HUDEP-2 (cell line): ENCODE results near the gene EPHB1.

Experiments used
- DNase-seq, 76 experiments: peaks; one replicate each; lab custom pipeline; 2025; ENCODE audit not compliant: unreplicated experiment in 76 of 76; lab: John Stamatoyannopoulos, UW

EPHB1 gene

DNA sequence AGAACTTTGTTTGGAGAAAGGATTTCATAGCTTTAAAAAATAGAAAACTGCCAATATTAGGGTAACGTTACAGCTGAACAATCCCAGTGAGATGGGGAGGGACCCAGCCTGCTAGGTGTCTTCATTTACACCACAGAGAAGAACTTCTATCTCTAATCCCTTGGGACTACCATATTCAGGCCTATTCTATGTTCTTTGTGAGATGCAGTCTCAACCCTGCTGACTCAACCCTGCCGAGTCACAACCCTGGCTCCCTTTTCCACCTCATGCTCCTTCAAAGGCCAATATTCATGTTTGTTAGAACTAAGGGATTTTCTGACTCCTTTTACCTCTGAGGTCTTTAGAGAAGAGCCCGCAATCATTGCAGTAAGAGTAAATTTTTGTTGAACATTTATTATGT, 350.5 kb downstream of the EPHB1 start:
- no peak for DNase-seq

DNA sequence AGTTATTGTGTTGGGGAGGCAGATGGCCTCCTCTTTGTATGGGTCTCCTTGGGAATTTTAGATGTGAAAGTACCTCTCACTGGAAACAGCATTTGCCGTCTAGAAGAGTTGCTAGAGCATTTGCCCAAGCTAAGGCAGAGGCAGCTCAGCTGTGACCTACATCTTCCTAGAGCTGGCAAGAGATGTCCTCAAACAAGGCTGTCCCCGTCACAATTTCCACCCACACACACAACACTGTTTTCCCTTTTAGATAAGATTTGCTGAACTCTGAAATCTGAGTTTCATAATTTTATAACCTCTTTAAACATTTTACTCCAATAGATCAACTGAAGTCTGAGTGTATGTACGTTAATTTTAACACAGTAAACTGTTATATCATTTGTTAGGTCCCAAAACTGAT, 352.6 kb downstream of the EPHB1 start:
- DNase-seq, result no peak

- no peak for DNase-seq
Measured at GRCh38 chr3:135148398-135149020, 353.4 kb downstream of the EPHB1 start.

- no peak for DNase-seq
Measured at GRCh38 chr3:135149707-135150681, 354.9 kb downstream of the EPHB1 start.

DNA sequence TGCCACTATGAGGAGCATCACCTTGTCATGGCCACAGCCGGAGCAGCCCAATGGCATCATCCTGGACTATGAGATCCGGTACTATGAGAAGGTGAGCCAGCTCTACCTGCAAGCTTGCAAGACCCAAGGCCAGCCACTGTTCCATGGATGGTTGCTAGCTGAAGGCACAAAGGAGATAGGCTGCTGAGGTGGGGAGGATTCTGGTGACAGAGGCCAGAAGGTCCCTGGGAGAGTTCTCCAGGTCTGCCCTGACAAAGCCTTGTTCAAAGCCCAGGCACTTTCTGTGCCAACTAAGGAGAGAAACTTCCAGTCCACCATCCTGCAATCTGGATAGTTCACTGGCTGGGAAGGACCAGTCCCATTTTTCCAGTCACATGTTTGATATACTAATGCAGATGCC, 359.1 kb downstream of the EPHB1 start:
- no peak for DNase-seq

DNA sequence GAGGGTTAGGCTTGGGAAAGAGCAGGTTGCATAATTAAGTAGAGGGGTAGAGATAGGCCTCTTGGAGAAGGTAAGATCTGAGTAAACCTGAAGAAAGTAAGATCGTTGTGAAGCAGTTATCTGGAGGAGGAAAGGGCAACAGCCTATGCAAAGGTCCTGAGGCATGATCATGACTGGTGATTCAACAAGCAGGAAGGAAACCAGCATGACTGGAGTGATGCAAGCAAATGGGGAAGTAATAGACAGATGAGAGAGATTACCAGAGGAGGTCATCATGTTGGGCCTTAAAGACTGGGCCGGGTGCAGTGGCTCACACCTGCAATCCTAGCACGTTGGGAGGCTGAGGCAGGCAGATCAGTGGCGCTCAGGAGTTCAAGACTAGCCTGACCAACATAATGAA, 360.2 kb downstream of the EPHB1 start:
- DNase-seq, result no peak

- no peak for DNase-seq
Measured at GRCh38 chr3:135155791-135156190, 360.7 kb downstream of the EPHB1 start.

- DNase-seq, result no peak
Measured at GRCh38 chr3:135157045-135157740, 362.1 kb downstream of the EPHB1 start.

DNA sequence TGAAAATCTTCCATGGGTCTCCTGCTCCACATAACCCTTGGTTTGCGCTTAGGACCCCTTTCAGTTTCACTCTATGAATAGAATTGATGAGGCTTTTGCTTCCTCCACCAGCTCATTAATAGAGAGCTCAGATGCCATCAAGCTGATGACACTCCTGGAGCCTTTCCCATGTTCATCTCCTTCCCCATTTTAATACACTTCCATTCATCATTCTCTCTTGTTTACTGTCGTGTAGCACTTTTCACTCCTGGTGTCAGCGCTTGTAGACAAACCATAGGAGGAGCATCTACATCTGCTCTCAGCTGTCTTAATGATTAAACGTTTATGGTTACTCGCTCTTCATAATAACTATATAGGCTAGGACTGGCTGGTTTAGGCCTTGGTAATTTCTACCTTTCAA, 363.5 kb downstream of the EPHB1 start:
- DNase-seq, result no peak

DNA sequence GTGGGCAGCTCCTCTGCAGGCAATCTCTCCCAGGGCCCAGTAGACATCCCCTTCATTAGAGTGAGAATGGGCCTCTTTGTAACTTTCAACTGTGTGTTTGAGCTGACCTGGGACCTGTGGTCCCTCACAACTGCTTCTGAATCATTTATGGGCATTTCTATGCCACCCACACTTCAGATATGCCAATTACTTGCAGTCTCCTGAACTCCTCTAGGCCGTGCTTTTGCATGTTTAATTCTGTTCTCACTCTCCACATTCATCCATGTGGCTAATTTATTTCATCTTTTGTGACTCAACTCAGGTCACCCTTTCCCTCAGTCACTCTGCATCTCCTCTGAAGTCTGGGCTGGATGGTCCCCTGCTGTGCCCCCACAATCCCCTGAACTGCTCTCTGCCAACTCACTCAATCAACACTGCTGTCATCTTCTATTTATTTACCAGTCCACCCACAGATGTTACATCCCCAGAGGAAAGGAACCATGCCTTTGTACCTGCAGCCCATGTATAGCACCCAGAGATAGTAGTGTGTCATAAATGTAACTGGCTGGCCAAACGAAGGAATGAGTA, 364.7 kb downstream of the EPHB1 start:
- no peak for DNase-seq

GRCh38 chr3:135161425-135161824, 366.4 kb downstream of the EPHB1 start:
- DNase-seq, result no peak

- DNase-seq, result no peak
Measured at GRCh38 chr3:135163701-135164100, 368.6 kb downstream of the EPHB1 start.

- no peak for DNase-seq
Measured at GRCh38 chr3:135165260-135165659, 370.2 kb downstream of the EPHB1 start.

DNA sequence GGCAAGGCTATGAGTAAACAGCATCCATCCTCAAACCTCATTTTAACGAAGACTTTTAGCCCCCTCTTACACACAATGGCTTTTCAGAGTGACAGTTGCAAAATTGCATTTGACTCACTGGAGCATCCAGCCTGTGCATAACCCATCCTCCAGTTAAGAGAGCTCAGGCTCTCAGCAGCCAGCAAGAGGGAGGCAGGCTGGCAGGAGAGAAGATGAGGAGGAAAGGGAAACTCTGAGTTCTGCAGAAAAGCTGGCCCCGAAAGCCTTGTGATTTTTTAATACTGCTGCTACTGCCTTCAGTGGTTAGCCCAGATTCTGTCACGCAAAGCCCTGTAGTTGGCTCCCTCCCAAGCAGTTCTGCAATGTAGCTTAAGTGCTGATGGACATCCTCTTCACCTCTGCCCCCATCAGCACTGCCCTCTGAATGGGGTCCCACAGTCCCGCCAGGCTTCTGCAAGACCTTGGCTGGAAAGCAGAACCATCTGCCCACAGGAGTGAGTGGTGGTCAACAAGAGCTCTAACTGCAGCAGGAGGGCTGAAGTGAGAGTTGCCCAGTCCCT, 371.3 kb downstream of the EPHB1 start:
- no peak for DNase-seq

DNA sequence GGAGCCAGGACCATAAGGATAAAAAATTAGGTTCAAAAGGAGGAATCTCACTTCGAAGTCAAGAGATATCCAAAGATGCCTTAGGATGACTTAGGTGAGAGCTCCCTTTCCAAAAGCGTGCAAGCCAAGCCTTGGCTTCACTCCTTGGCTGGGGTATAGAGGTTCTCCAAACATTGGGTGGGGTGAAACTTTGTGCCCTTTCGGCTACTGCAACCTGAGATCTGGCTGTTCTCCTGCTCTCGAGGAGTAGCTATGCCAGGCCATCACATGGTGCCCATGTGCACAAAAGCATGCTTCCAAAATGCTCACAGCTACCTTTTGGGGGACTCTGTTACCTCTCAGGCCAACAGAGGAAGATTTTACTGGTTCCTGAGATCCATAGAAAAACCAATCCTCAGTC, 373.8 kb downstream of the EPHB1 start:
- no peak for DNase-seq

DNA sequence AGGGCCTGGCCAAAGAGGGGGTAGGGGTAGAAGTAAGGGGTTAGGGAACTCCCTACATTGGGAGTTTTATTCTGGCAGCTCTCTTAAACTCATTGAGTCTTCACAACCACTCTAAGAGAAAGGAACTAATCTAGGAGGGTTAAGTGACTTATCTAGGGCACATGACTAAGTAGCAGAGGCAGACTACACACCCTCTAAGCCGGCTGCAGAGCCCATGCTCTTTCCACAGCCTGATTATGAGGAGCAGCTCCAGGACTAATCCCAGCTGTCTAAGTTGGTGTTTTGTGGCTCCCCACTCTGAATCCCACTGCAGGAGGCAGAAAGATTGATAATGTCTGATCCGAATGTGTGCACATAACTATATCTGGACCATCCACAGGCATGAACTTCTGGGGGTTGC, 374.6 kb downstream of the EPHB1 start:
- DNase-seq, result no peak

DNA sequence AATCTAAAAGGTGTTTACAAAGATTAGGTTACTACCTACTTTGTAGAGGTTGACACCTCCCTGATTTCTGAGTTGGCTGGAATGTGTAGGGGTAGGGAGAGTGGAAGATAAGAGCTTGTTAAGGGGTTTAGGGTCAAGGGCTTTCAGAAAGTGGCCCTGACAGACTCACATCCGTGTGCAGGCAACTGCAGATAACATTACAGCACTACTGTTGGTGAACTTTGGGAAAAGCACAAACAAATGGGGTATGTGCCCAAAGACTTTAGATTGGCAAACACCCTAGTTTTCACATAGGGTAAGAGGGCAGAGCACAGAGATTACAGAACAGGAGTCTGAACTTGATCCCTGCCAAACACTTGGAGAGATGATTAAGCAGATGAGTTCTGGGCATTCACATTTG, 375.7 kb downstream of the EPHB1 start:
- no peak for DNase-seq

- no peak for DNase-seq
Measured at GRCh38 chr3:135172191-135172869, 377.3 kb downstream of the EPHB1 start.

- DNase-seq, result no peak
Measured at GRCh38 chr3:135175728-135176277, 380.7 kb downstream of the EPHB1 start.

DNA sequence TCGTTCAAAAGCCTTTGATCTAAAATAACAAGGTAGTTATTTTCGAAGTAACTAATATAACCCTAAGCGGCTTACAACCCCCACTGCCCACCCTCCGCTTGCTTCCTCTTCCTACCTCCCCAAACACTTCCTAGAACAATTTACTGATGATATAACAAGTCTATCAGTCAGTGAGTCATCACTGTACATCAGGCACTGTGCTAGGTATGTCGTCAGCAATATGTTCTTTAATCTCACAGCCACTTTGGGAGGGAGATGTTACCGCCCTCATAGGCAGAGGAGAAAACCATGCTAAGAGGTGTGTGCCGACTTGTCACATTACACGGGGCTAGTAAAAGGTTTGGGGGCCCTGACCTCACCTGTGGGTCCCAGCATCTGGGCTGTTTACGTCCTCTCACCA, 381.8 kb downstream of the EPHB1 start:
- no peak for DNase-seq
